Progenitor cell of endocrine pancreas (in vitro differentiated cells): ENCODE results near the gene MMP8. TPM values are rescaled to one million over a fixed set of nuclear protein-coding genes. Genes with fewer than 3 reads are reported as not detected.

Source experiments
- DNase-seq: peaks from one replicate; pipeline ENCODE4 v3.0.0; 2021; ENCODE audit warnings: low spot score; ENCODE audit not compliant: unreplicated experiment
- H3K27ac Mint-ChIP-seq: 2 replicates; pipeline ENCODE4 v1.8.0; 2021; ENCODE audit warnings: mild to moderate bottlenecking, moderate library complexity, mixed read lengths
- H3K27me3 Mint-ChIP-seq: 2 replicates; pipeline ENCODE4 v1.8.0; 2021; ENCODE audit warnings: mixed read lengths
- H3K36me3 Mint-ChIP-seq: 2 replicates; pipeline ENCODE4 v1.8.0; 2022; ENCODE audit warnings: mixed read lengths; ENCODE audit not compliant: insufficient read depth
- H3K4me1 Mint-ChIP-seq: 2 replicates; pipeline ENCODE4 v1.8.0; 2021; ENCODE audit warnings: low read depth, mixed read lengths
- H3K4me3 Mint-ChIP-seq: 2 replicates; pipeline ENCODE4 v1.8.0; 2021; ENCODE audit warnings: low read depth, mild to moderate bottlenecking, moderate library complexity, mixed read lengths
- H3K9me3 Mint-ChIP-seq: 2 replicates; pipeline ENCODE4 v1.8.0; 2021; ENCODE audit warnings: low read depth, mixed read lengths
- long read RNA-seq: library from polyadenylated mRNA; unstranded; transcript quantifications from one replicate; pipeline ENCODE4 v2.0.0, GENCODE V29; 2020
- total RNA-seq: library from RNA; stranded (reverse); gene quantifications from 2 replicates; pipeline ENCODE4 v1.2.1, GENCODE V29; 2021
- TF ChIP-seq, protein P1 (sequence below): fragments of 200-600 bp; sonication (generic); IDR thresholded peaks from one replicate; pipeline ENCODE4 v1.5.0; 2021; ENCODE audit warnings: antibody characterized with exemption, mild to moderate bottlenecking; ENCODE audit not compliant: unreplicated experiment

MMP8 gene, protein sequence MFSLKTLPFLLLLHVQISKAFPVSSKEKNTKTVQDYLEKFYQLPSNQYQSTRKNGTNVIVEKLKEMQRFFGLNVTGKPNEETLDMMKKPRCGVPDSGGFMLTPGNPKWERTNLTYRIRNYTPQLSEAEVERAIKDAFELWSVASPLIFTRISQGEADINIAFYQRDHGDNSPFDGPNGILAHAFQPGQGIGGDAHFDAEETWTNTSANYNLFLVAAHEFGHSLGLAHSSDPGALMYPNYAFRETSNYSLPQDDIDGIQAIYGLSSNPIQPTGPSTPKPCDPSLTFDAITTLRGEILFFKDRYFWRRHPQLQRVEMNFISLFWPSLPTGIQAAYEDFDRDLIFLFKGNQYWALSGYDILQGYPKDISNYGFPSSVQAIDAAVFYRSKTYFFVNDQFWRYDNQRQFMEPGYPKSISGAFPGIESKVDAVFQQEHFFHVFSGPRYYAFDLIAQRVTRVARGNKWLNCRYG
- total RNA-seq = not detected in 2 replicates
- long read RNA-seq = 0 reads

DNA sequence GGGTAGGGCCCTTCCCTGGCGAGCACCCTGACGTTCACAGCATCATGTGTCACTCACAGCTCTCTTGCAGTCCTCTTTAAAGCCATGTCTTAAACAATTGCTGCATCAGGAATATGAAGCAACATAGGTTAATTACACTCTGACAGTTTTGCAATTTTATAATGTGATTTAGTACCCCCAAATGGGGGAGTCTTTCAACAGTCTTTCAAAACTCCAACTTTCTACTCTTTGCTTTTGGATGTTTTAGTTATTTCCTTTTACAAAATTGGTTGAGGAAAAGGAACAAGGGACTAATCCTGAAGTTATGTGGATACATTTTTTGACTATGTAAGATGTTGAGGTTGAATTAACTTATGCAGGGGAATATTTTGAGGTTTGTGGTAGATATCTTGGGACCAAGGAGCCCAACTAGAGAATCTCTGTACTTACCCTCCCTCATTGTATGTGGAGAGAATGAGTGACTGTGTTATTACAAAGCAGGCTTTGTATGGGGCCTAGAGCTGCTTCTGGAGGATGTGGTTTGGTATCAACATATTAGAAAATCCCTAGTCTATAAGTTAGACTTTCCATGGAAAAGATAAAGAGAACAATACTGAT lies at the start of gene MMP8:
TSS of gene MMP8 (minus strand) at position 51 of the 597 bp plus-strand sequence. CDS start 99 bp downstream, outside the sequence.
- H3K4me1 Mint-ChIP-seq = no peaks in the 10 kb centered on the region
- TF ChIP-seq, protein P1, sequence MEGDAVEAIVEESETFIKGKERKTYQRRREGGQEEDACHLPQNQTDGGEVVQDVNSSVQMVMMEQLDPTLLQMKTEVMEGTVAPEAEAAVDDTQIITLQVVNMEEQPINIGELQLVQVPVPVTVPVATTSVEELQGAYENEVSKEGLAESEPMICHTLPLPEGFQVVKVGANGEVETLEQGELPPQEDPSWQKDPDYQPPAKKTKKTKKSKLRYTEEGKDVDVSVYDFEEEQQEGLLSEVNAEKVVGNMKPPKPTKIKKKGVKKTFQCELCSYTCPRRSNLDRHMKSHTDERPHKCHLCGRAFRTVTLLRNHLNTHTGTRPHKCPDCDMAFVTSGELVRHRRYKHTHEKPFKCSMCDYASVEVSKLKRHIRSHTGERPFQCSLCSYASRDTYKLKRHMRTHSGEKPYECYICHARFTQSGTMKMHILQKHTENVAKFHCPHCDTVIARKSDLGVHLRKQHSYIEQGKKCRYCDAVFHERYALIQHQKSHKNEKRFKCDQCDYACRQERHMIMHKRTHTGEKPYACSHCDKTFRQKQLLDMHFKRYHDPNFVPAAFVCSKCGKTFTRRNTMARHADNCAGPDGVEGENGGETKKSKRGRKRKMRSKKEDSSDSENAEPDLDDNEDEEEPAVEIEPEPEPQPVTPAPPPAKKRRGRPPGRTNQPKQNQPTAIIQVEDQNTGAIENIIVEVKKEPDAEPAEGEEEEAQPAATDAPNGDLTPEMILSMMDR = no peak
- H3K36me3 Mint-ChIP-seq = no peaks in the 10 kb centered on the region

DNA sequence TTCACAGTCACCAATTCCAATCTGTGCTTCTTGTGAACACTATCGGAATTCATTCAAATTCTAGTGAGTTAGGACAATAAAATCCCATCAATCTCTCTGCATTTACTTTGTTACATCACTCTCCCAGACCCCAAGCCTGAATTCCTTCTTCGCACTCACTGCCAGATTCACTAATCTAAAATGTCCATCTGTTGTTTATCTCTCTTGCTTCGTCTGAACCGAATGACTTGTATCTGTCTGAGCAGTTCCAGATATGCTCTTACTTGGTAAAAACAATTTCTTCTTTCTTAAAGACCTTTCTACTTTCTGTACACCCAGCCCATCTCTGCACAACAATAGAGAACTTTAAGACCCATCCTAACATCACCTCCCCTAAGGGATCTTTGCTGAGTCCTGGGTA lies 48.6 kb upstream of the MMP8 start:
- H3K27ac Mint-ChIP-seq = no peak overlapping the region
- no peaks in the 10 kb centered on the region for H3K9me3 Mint-ChIP-seq
- DNase-seq = no peak
- TF ChIP-seq, protein P1 = no peak
- H3K27me3 Mint-ChIP-seq = no peaks in the 10 kb centered on the region
- no peak overlapping the region for H3K4me3 Mint-ChIP-seq
- H3K36me3 Mint-ChIP-seq = no peaks in the 10 kb centered on the region
- no peaks in the 10 kb centered on the region for H3K4me1 Mint-ChIP-seq

More for the DNA sequence above, at the start of gene MMP8:
- Mint-ChIP-seq H3K27me3 (no peaks in the 10 kb centered on the region), H3K27ac (no peak within 1 kb of the TSS), H3K4me3 (no peak within 1 kb of the TSS), H3K9me3 (peaks cover 7% of the 10 kb centered on the region)
- no peak for DNase-seq

- no peaks in the 10 kb centered on the region for H3K36me3 Mint-ChIP-seq
- H3K27me3 Mint-ChIP-seq = no peaks in the 10 kb centered on the region
- DNase-seq = no peak
- H3K4me3 Mint-ChIP-seq = no peak overlapping the region
- peaks cover 3% of the 10 kb centered on the region for H3K9me3 Mint-ChIP-seq
- H3K27ac Mint-ChIP-seq = no peak overlapping the region
- TF ChIP-seq, protein P1 = no peak
- no peaks in the 10 kb centered on the region for H3K4me1 Mint-ChIP-seq
Observed at GRCh38 chr11:102771351-102771750, 46.6 kb upstream of the MMP8 start.

GRCh38 chr11:102770191-102770590 lies 45.4 kb upstream of the MMP8 start:
- peaks cover 5% of the 10 kb centered on the region for H3K4me1 Mint-ChIP-seq
- no peaks in the 10 kb centered on the region for H3K27me3 Mint-ChIP-seq
- TF ChIP-seq, protein P1 = no peak
- H3K36me3 Mint-ChIP-seq = no peaks in the 10 kb centered on the region
- no peak for DNase-seq
- H3K4me3 Mint-ChIP-seq = no peak overlapping the region
- H3K27ac Mint-ChIP-seq = no peak overlapping the region
- peaks cover 3% of the 10 kb centered on the region for H3K9me3 Mint-ChIP-seq

GRCh38 chr11:102767800-102768199 lies 43.0 kb upstream of the MMP8 start:
- peaks cover 3% of the 10 kb centered on the region for H3K9me3 Mint-ChIP-seq
- TF ChIP-seq, protein P1 = no peak

More at GRCh38 chr11:102767800-102768199, 43.0 kb upstream of the MMP8 start:
- no peak for DNase-seq
- H3K27me3 Mint-ChIP-seq = no peaks in the 10 kb centered on the region
- H3K27ac Mint-ChIP-seq = no peak overlapping the region
- H3K4me1 Mint-ChIP-seq = peaks cover 13% of the 10 kb centered on the region
- H3K4me3 Mint-ChIP-seq = no peak overlapping the region
- no peaks in the 10 kb centered on the region for H3K36me3 Mint-ChIP-seq
